PC-3 (cell line): ENCODE data around the gene INS. TPM values are rescaled to one million over a fixed set of nuclear protein-coding genes. Genes with fewer than 3 reads are reported as not detected.

ENCODE experiments used
- ATAC-seq: fragments of 200-7000 bp; cut with Tn5 transposase; 2 replicates; pipeline ENCODE4 v1.9.1; 2020; ENCODE audit warnings: mild to moderate bottlenecking, moderate library complexity
- BruUV-seq: library from RNA; stranded (reverse); fragments of 400-500 nt; replicated peaks from 2 replicates; lab custom pipeline; 2021; lab: Mats Ljungman, UMichigan
- CTCF ChIA-PET: fragments of 300-600 bp; sonication (Branson Sonifier 250); formaldehyde crosslinking; loops from one replicate; lab custom pipeline; 2022; ENCODE audit warnings: antibody characterized with exemption; lab: Charles Lee
- POLR2A ChIA-PET: fragments of 300-600 bp; sonication (Branson Sonifier 250); formaldehyde crosslinking; loops from one replicate; lab custom pipeline; 2022; ENCODE audit warnings: antibody characterized with exemption; ENCODE audit not compliant: unreplicated experiment; lab: Charles Lee
- DNase-seq: peaks from one replicate; pipeline ENCODE4 v3.0.0-alpha.2; 2015
- H2AFZ ChIP-seq: fragments of 300-600 bp; sonication (generic); 2 replicates; pipeline ENCODE4 v1.6.0; 2016; ENCODE audit warnings: antibody characterized with exemption, low read length
- H3F3A ChIP-seq: fragments of 300-600 bp; sonication (generic); one replicate; pipeline ENCODE4 v1.6.0; 2017; ENCODE audit warnings: antibody characterized with exemption, low read length, control low read depth, mild to moderate bottlenecking; ENCODE audit not compliant: unreplicated experiment
- H3K27ac ChIP-seq: fragments of 300-600 bp; sonication (generic); 2 replicates; pipeline ENCODE4 v1.5.1; 2016; ENCODE audit warnings: mild to moderate bottlenecking, low read length
- H3K27me3 ChIP-seq: fragments of 300-600 bp; sonication (generic); 2 replicates; pipeline ENCODE4 v1.6.1; 2016; ENCODE audit warnings: low read length, mixed read lengths
- H3K36me3 ChIP-seq: fragments of 300-600 bp; sonication (generic); 2 replicates; pipeline ENCODE4 v1.6.1; 2016; ENCODE audit warnings: low read depth, mixed run types, low read length, mixed read lengths
- H3K4me1 ChIP-seq: fragments of 300-600 bp; sonication (generic); 2 replicates; pipeline ENCODE4 v1.5.1; 2016; ENCODE audit warnings: low read length; ENCODE audit not compliant: insufficient read depth
- H3K4me2 ChIP-seq: fragments of 300-600 bp; sonication (generic); 2 replicates; pipeline ENCODE4 v1.6.0; 2016; ENCODE audit warnings: low read length
- H3K4me3 ChIP-seq: fragments of 300-600 bp; sonication (generic); 2 replicates; pipeline ENCODE4 v1.5.1; 2016; ENCODE audit warnings: mild to moderate bottlenecking, low read length, mixed read lengths
- H3K79me2 ChIP-seq: fragments of 300-600 bp; sonication (generic); 2 replicates; pipeline ENCODE4 v1.6.1; 2017; ENCODE audit warnings: low read length, mixed read lengths
- H3K9ac ChIP-seq: fragments of 300-600 bp; sonication (generic); 2 replicates; pipeline ENCODE4 v1.6.0; 2016; ENCODE audit warnings: mild to moderate bottlenecking, low read length
- H3K9me2 ChIP-seq: fragments of 300-600 bp; sonication (generic); replicated peaks from 2 replicates; pipeline ENCODE4 v1.6.1; 2016; ENCODE audit warnings: mixed run types, low read length, mixed read lengths
- H3K9me3 ChIP-seq: fragments of 300-600 bp; sonication (generic); 2 replicates; pipeline ENCODE4 v1.6.1; 2016; ENCODE audit warnings: low read length, mixed read lengths
- H4K20me1 ChIP-seq: fragments of 300-600 bp; sonication (generic); 2 replicates; pipeline ENCODE4 v1.6.1; 2016; ENCODE audit warnings: low read length, mixed read lengths
- EZH2 ChIP-seq: fragments of 300-600 bp; sonication (generic); IDR thresholded peaks from one replicate; pipeline ENCODE4 v1.6.1; 2017; ENCODE audit warnings: antibody characterized with exemption, mild to moderate bottlenecking, low read length; ENCODE audit not compliant: unreplicated experiment
- EZH2phosphoT487 ChIP-seq: fragments of 300-600 bp; sonication (generic); IDR thresholded peaks from 2 replicates; pipeline ENCODE4 v1.6.1; 2018; ENCODE audit warnings: mild to moderate bottlenecking, antibody characterized with exemption, low read length, borderline replicate concordance
- intact Hi-C: fragments of 100-400 bp; cut with micrococcal nuclease; formaldehyde crosslinking; loops from 2 replicates; pipeline ENCODE4 v1.9.0; 2023
- total RNA-seq: library from RNA; depleted of rRNA; stranded (reverse); fragments of >200 nt; gene quantifications from 2 replicates; pipeline ENCODE4 v1.2.3, GENCODE V29; 2014
- TF ChIP-seq, protein P1 (sequence below): fragments of 300-600 bp; sonication (generic); conservative IDR thresholded peaks from 2 replicates; pipeline ENCODE4 v1.5.1; 2017; ENCODE audit warnings: antibody characterized with exemption, low read depth, mild to moderate bottlenecking, low read length

INS gene
- total RNA-seq, 1 experiment from 2014 or later, result not detected

DNA sequence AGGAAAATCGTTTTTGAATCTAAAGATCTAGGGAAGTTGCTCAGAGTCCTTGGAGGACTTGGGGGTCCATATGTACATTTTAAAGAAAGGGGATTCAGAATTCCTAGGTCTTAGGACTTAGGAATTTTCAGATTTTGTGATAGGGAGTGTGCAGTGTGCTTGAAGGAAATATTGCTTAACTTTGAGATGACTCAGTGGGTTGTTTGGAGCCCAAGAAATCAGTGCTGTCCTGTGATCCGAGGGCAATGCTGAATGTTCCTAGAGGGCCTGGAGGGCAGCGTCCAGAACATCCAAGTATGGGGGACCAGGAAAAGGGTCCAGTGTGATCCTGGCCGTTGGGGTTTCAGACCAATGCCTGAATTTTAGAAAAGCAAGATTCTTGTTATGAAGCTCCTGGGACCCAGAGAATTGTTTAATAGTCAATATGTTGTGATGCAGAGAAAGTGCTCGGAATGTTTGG is 18.7 kb downstream of the INS start:
- no peaks in the 10 kb centered on the region for H3K79me2 ChIP-seq
- no TSS peak for BruUV-seq
- TF ChIP-seq, protein P1, sequence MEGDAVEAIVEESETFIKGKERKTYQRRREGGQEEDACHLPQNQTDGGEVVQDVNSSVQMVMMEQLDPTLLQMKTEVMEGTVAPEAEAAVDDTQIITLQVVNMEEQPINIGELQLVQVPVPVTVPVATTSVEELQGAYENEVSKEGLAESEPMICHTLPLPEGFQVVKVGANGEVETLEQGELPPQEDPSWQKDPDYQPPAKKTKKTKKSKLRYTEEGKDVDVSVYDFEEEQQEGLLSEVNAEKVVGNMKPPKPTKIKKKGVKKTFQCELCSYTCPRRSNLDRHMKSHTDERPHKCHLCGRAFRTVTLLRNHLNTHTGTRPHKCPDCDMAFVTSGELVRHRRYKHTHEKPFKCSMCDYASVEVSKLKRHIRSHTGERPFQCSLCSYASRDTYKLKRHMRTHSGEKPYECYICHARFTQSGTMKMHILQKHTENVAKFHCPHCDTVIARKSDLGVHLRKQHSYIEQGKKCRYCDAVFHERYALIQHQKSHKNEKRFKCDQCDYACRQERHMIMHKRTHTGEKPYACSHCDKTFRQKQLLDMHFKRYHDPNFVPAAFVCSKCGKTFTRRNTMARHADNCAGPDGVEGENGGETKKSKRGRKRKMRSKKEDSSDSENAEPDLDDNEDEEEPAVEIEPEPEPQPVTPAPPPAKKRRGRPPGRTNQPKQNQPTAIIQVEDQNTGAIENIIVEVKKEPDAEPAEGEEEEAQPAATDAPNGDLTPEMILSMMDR, result no peak
- no peak for TF ChIP-seq EZH2
- no peak for TF ChIP-seq EZH2phosphoT487
- no peak overlapping the region for H2AFZ ChIP-seq
- H4K20me1 ChIP-seq, result no peaks in the 10 kb centered on the region
- no peak for ATAC-seq
- no peaks in the 10 kb centered on the region for H3K9me2 ChIP-seq
- H3K27me3 ChIP-seq, result peaks cover 66% of the 10 kb centered on the region
- H3K9me3 ChIP-seq, result no peaks in the 10 kb centered on the region
- CTCF ChIA-PET, result interaction anchor here (0.6 kb wide), 1 partner anchor 9 kb away, joined by 3 read pairs; no protein-coding TSS in a partner anchor
- no peak overlapping the region for H3K9ac ChIP-seq
- intact Hi-C loops, result no loop called here
- H3K36me3 ChIP-seq, result no peaks in the 10 kb centered on the region
- no peak overlapping the region for H3K27ac ChIP-seq
- H3F3A ChIP-seq, result peaks cover 4% of the 10 kb centered on the region
- peaks cover 19% of the 10 kb centered on the region for H3K4me1 ChIP-seq
- H3K4me2 ChIP-seq, result peak overlapping the region; percentile 42
- POLR2A ChIA-PET, result interaction anchor here (0.6 kb wide), 2 partner anchors 8 to 74 kb away, joined by 3 read pairs; no protein-coding TSS in a partner anchor
- H3K4me3 ChIP-seq, result no peak overlapping the region
- peak; percentile 37 for DNase-seq

DNA sequence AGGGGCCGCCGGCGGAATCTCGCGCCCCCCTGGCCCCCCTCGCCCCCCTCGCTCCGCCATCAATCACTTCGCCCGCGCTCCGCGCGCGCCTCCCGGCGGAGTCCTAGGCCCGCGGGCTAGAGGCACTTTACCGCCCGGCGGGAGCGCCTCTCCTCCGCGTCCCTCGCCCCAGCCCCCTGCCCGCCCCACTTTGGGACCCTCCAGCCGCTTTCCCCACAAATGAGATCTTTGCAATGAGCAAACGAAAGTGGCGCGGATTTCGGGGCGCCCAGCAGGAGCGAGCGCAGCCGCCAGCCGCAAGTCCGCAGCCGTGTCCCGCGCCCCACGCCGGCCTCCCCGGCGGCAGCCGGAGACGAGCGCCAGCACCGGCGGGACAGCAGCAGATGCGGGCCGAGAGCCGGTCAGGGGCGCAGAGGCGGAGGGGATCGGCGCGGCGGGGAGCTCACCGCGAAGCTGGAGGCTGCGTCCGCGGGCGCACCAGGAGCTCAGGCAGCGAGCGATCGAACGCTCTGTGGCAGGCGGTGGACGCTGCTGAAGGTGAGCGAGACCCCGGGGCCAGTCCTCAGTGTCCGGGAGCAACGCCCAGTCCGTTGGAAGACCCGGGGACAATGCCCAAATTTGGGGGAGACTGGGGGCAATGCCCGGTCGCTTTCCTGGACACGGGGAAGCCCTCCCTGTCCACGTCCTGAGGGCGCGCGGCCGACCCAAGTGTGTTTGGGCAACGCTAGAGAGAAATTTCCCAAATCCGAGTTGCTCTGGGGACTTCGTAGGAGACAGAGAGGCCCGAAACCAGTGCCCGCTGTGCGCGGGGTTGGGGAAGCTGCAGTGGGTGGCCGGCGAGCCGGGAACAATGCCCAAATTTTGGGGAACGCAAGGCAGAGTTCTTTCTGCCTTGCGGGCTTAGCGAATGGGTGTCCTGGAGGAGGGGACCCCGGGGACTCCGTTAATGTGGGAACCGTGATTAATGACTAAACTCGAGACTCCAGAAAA is 20.3 kb downstream of the INS start:
- DNase-seq (no peak), ATAC-seq (no peak)
- intact Hi-C loops, result no loop called here
- Histone ChIP-seq H3K36me3 (no peaks in the 10 kb centered on the region), H3K9ac (no peak overlapping the region), H3K27ac (no peak overlapping the region), H3K4me2 (no peak overlapping the region), H2AFZ (no peak overlapping the region), H3K9me2 (no peaks in the 10 kb centered on the region), H4K20me1 (no peaks in the 10 kb centered on the region), H3K27me3 (peaks cover 51% of the 10 kb centered on the region), H3K4me1 (peaks cover 20% of the 10 kb centered on the region), H3K4me3 (no peak overlapping the region), H3F3A (peaks cover 4% of the 10 kb centered on the region), H3K79me2 (no peaks in the 10 kb centered on the region), H3K9me3 (no peaks in the 10 kb centered on the region)
- CTCF ChIA-PET, result interaction anchor here (0.6 kb wide), 1 partner anchor 355 kb away, joined by 15 read pairs; no protein-coding TSS in a partner anchor
- no TSS peak for BruUV-seq
- TF ChIP-seq EZH2phosphoT487, result no peak
- TF ChIP-seq, protein P1, result no peak
- TF ChIP-seq EZH2, result no peak
- POLR2A ChIA-PET, result no interaction called here
